IPS-NIHi7 (cell line): ENCODE results near the gene SACS.
A peak's percentile ranks its signal among the peaks of the same experiment; 100 is the strongest.
"Not testable (repeated sequence)": the region's sequence is repeated elsewhere in the genome, so short reads cannot be mapped to it uniquely, and the experiment has no call there.

Source experiments
- DNase-seq: peaks from one replicate; pipeline ENCODE4 v3.0.0; 2012; ENCODE audit warnings: mixed read lengths; ENCODE audit errors: extremely low spot score

Gene SACS

DNA sequence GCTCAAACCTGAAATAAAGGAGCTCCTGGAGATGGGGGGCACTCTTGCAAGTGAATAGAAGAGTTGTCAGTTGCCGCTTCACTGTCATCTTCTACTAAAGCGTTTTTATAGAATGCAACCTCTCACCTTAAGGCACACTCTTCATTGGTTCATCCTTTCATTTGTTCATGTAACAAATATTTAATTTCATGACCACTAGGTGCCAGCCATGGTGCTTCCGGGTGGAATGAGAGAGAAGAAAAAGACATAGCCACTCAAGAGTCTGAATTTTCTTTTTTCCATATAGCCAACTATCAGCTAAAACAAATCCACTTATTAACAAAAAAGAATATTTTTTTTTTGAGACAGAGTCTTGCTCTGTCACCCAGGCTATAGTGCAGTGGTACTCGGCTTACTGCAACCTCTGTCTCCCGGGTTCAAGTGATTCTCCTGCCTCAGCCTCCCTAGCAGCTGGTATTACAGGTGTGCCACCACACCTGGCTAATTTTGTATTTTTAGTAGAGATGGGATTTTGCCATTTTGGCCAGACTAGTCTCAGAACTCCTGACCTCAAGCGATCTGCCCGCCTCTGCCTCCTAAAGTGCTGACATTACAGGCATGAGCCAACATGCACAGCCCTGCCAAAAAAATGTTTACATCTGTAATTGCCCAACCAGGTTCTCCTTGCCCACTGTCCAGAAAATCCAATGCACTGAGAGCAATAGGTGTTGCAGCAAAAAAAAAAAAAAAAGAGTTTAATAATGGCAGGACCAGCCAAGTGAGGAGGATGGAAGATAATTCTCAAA, 22.1 kb upstream of the SACS start:
- DNase-seq = no peak

DNA sequence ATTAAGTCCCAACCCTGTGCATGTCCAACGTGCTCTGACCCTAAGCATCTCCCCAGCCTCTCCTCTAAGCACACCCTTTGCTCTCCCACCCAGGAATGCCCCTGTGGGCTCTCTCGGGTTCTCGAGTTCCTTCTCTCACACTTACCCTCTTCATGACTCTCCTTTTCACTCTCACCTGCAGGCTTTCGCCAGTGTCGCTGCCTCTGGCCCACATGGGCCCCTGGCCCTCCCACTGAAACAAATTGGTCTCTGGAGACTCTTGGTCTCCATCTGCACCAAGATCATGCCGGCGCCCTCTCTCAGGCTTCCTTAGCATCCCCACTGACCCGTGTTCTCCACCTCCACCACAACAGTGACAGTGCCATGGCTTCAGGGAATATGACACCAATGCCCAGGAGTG, 19.6 kb upstream of the SACS start:
- no peak for DNase-seq

DNA sequence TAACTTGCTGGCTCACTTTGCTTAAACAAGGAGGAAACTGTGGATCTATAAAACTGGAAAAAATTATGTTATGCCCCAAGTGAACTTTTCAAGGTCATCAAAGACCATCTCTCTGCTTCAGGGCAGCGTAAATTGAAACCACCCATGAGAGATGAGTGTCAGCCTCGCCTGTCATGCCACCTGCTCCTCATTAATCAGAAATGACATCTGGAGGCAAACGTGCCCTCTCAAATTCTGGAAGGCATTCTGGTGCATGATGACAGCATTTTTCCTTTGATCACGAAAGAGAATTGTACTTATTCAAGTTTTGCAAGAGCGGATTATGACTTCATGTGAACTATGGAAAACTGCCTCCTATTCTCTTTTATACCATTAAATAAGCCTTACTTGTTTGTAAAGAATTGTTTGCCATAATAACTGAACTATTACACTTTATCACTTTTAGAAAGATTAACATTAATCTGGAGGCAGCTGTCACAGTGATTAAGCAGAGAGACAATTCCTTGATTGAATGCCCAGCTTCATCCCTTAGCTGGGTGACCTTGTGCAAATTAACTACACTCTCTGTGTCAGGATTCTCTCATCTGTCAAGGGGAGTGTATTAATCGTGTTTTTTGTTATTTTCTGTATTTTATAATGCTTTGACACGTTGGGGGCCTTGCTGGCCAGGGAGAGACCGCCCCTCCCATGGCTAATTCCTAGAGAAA, 17.0 kb upstream of the SACS start:
- no peak for DNase-seq

DNA sequence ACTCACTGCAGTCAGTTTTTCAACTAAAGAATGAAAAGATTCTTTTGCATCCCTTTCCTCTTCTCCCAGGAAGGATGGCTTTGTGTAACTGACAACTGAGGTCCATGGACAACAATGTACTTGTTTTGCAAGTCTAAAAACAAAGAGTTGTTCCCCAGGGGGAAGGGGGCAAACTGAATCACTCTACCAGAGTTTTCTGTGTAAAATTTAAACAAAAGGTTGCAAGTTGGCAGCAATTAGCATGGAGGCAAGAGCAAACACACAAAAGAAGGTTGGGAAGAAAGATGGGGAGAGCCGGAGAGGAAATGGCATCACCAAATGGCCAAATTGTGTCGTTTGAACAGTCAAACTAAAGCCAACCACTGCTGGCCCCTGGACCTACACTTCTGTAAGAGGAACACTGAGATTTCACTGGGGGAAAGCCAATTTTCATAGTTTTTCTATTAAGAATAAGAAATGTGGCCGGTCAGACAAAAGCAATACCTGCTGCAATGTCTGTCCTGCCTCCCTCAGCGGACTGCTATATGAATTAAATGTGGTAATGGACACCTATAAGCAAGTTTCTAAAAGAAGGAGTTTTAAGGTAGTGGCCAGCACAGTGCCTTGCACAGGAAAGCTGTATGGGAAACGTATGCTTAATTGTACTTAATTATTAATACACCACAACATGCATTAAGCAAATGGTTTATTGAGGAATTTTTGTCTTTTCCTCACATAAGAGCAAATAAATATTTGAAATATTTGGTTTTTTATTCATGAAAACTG, 16.1 kb upstream of the SACS start:
- DNase-seq = peak; percentile 37

DNA sequence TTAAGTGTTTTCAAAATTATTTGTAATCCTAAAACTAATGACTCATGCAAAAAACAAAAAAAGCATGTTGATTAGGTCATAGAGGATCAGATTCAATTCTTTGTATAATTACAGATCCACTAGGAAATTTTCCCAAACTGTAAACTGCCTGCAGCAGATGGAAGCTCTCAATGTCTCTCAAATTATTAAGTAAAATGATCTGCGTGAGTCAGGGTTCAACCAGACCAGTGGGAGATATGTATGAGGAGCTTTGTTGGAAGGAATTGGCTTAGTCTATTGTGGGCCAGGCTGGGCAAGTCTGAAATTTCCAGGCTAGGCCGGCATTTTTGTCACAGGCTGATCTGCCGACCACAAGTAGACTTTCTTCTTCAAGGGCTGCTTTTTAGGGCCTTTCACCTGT, 14.4 kb upstream of the SACS start:
- DNase-seq = no peak

DNA sequence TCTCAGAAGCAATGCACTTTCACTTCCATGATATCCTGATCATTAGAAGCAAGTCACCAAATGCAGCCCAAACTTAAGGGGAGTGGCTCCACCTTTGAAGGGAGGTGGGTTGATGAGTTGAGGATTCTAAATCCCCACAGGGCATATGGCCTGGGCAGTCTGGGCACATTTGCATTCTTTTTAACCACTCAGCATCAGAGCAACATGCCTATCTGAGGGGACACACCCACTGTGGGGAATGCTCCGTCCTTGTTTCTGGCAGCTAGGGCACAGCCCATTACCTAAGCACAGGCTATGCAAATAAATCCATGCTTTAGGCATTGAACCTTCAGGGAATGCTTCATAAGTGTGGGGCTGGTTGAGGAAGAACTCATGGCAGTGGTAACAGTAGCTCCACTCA, 12.3 kb upstream of the SACS start:
- no peak for DNase-seq

DNA sequence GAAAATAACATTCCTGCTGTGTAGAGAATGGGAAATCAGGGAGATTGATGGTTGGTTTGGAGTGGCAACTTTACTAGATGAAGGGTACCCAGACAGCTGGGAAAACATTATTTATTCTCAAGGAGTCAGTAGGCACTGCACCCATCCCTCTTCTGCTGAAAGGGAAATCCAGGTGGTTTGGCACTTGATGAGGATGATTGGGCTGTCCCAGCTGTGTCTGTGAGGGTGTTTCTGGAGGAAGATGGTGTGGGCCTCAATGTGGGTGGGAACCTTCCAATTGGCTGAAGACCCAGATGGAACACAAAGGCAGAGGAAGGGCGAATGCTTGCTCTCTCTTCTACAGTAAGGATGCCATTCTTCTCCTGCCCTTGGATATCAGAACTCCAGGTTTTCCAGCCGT, 10.4 kb upstream of the SACS start:
- no peak for DNase-seq

DNA sequence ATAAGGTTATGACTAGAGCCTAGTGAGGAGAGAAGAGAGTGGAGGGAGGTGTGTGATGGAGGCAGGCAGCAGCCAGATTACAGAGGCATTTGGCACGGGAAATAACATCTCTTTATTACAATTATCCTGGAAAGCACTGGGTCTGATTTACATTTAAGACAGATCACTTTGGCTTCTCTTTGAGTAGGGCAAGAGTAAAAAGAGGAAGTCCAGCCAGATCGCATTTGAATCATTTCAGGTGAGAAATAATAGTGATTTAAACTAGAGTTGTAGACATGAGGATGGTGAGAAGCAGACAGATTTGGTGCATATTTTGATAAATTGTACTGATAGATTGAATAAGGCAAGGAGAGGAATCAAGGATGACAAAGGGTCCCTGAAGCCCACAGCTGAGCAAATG, 9.6 kb upstream of the SACS start:
- no peak for DNase-seq

DNA sequence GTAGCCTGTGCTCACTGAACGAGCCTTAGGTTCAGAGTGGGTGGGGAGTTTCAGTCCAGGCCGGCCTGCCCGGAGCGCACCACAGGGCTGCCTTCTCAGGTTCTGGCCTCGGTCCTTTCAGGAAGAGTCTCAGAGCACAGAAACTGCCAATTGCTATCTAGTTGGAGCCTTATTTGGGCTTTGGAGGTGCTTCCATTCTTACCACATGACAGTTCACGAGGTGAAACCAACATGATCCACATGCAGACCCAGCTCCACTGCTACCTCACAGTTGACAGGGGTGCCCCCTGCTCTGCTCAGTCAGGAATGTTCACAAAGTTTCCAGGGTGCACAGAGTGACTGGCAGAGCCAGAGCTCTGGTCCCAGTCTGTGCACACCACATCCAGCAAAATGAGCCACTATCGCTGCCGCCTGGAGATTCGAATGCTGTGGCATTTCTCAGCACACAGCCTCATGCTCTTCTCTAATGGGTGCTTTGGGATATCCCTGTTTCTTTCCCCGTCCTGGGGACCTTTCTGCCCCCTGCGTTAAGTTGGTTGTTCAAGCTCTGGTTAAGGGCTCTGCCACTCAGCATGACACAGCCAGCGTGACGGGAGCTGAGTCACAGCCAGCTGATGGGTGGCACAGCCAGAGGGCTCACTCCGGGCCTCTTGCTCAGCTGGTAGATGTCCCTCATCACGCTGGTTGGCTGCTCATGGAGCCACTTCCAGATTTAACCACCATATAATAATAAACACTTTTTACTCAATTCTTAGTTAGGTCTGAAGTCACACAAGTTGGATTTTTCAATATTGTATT, 7.5 kb upstream of the SACS start:
- DNase-seq = no peak

DNA sequence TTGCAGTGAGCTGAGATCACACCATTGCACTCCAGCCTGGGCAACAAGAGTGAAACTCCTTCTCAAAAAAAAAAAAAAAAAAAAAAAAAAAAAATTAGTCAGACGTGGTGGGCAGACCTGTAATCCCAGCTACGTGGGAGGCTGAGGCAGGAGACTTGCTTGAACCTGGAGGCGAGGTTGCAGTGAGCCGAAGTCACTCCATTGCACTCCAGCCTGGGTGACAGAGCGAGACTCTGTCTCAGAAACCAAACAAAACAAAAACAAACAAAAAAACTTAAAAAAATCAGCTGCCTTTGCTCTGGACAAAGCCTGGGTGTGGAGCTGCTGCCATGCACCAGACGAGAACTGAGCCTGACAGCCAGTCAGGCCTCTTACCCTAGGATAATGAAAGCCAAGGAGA, 6.8 kb upstream of the SACS start:
- DNase-seq = not testable (repeated sequence)

DNA sequence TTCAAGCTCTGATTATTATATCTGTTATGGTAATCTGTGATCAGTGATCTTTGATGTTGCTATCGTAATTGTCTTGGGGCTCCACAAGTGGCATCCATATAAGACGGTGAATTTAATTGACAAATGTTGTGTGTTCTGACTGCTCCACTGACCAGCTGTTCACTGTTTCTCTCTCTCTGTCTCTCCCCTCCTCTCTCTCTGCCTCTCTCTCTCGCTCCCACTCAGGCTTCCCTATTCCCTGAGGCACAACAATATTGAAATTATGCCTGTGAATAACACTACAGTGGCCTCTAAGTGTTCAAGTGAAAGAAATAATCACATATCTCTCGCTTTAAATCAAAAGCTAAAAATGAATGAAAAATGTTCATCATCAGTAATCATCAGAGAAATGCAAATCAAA, 4.4 kb upstream of the SACS start:
- DNase-seq = no peak

DNA sequence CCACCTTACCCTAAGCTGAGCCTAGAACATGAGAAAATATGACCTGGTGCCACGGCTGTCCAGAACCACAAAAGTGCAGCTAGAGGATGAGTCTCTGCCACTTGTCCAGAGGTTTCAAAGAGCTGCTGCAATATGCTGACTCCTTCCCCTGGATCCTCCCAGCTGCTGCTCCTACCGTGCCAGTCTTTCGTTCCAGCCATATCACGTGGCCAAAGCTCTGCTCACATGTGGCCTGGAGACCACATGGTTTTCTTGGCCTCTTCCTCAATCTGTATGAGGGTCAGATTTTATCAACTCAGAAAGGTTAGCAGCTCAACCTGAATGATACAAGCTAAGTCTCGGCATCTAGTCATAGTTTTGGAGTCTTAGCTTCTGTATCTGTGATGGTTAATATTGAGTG, 3.2 kb upstream of the SACS start:
- DNase-seq = no peak

DNA sequence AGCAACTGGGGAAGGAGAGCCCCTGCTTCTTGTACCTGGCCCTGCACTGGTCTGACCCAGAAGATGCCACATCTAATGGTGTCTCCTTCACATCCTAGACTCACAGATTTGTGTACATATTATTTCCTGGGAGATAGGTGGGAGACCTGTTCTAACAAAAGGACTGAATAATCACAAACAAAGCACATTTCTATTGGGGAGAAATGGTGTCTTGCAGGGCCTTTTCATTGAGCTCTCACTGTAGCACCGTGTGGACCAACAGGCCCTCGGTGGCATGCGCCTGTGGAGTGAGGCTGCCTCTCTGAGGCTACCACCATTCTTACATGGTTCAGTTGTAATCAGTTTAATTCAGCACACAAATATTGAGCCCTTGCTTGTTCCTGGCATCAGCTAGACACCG, 989 bp upstream of the SACS start:
- DNase-seq = no peak

DNA sequence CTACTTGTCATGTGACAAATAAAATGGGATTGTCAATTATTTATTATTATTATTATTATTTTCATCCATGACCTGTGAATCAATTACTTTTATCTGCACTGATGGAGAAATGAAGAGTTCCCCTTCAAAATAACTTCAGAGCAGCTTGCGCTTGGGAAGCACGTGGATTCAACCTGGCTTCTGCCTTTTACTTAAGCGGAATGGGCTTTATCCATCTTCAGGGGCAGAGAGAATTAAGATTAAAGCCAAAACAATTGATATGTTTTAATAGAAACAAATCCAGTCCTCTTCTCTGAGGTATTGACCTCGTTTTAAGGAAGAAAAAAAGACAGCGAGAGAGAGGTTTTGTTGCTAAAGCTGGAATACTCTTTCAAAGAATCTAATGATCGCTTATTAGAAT, 876 bp downstream of the SACS start:
- DNase-seq = no peak

DNA sequence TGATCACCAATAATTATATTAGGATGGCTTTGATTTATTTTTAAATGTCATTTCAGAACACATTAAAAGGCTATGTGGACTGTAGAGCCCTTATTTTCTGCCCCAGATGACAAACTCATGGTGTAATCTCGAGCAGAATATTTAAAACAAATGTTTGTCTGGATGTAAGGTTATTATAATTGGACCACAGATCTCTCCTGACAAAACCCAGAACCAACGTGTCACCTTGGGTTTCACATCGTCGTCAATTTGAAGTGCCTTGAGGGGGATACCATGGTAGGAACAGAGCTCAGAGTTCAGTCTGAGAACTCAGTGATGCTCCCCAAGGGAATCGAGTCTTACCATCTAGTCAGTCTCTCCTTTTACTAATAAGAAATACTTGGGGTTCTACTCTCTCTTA, 2.8 kb downstream of the SACS start:
- no peak for DNase-seq

DNA sequence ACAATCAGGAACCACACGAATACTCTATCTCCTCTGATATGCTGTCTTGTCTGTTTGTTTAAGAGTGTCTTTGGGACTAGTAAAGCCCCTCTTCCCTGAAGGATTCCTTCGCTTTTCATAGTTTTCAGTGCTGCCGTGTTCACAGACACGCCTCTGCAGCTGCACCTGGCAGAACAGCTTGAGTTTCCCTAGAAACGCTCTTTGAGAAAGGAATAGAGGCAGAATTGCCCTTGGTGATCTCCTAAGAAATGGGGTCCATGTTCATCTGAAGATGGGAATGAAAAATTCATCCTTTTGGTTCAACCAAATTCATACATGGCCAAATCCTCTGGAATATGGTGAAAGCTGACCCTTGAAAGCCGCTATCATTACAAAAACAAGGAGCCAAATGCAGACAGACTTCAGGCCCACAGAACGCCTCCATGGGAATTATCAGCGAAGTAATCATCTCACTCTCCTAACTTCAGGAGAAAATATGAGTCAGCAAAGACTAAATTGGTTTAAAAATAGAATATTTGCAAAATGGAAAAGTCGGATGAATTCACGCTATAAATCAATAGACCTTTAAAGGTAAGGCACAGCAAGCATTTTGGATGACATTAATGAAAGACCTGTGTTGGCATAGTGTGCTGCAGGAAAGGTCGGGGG, 5.5 kb downstream of the SACS start:
- DNase-seq = no peak

DNA sequence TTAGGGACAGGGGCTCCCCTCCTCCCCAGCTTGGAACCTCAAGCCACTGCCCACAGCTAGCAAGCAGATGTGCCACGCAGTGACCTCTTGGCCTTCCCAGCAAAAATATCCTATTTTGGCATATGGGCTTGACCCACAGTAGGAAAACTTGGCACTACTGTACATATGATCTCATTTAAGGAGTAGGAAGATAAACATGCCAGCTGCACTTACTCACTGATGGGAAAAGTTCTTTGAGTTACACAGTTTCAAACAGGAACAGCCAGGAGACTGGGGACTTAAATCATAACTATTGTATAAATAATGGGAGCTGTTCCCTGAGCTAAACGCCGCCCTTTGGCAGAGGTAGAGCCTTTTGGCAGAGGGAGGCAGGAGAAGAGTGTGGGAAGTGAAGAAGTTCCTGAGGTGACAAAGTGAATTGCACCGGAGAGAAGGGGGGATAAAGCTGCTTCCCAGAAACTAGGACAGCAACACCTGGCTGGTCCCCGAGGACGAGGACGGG, 6.1 kb downstream of the SACS start:
- DNase-seq = no peak

DNA sequence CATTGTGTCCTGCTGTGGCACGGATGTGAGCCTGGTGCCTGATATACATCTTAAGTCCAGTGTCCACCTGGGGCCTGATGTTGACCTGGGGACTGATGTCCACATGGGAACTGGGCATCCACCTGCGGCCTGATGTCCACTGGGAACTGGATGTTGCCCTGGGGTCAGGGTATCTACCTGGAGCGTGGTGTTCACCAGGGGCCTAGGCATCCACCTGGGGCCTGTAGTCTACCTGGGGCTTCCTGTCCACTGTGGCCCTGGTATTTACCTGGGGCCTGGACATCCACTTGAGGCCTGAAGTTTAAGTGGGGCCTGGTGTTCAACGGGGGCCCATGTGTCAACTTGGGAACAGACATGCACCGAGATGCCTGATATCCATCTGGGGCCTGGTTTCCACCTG, 11.9 kb downstream of the SACS start:
- DNase-seq = no peak

DNA sequence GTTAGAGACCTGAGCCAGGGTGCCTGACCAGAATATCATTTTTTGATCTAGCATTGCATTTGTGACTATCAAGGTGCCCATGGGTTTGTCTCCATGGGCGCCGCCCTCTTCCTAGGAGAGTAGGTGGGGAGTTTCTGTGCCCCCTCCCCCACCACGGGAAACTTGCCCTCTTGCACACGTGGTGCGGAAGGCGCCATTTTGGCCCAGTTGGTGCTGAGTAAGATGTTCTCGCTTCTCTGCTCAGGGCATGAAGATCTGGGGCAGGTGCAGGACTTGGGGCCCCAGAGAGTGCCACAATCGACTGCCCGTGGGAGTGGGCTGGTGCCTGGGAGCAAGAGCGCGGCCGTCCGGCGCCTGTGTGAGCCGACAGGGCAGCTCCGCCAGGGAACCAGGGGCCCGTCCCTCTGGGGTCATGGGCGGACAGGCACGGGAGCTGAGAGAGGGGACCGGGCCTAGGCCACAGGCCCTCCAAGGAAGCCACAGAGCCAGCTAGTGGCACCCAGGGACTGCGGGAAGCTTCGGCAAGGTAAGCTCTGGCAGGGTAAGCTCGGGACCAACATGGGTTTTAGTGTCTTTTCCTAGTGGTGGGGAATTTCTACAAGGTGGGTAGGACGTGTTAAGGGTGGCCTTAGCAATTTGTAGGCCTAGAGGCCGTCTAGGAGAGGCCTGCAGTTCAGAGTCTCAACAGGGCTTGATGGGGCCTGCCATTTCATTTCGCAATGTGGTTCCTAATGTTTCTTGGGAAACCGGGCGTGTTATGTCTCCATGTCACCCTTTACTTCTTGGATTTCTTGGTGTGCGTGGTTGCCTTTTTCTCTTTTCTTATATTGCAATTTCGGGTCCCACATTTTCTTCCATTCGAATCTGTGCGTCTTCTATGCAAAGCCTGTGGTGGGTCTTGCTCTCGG, 14.5 kb downstream of the SACS start:
- no peak for DNase-seq

DNA sequence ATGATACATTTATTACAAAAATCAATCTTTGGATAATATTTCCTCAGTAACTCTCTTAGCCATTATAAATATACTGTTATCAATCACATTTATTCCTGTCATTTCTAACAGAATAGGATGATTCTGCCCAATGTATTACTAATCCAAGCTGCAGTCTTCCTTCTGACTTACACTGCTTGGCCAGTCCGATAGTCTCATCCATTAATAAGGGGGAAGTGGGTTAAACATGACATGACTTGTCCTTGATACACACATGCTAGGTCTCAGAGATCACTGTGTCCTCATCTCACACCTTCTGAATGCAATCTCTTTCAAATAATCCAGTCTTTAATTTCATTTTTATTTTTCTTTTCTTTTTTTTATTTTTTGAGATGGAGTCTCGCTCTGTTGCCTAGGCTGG, 18.8 kb downstream of the SACS start:
- no peak for DNase-seq
